NCI-H2196 treated with DMSO at 0.1 percent for 48 hours (cell line): ENCODE data around the gene GALNT18.
A peak's percentile ranks its signal among the peaks of the same experiment; 100 is the strongest.

Experiments used
- DNase-seq: peaks from one replicate; lab custom pipeline; 2025; ENCODE audit not compliant: unreplicated experiment; lab: John Stamatoyannopoulos, UW

The GALNT18 gene

GRCh38 chr11:11568651-11569229, 53.1 kb downstream of the GALNT18 start:
- DNase-seq = no peak

DNA sequence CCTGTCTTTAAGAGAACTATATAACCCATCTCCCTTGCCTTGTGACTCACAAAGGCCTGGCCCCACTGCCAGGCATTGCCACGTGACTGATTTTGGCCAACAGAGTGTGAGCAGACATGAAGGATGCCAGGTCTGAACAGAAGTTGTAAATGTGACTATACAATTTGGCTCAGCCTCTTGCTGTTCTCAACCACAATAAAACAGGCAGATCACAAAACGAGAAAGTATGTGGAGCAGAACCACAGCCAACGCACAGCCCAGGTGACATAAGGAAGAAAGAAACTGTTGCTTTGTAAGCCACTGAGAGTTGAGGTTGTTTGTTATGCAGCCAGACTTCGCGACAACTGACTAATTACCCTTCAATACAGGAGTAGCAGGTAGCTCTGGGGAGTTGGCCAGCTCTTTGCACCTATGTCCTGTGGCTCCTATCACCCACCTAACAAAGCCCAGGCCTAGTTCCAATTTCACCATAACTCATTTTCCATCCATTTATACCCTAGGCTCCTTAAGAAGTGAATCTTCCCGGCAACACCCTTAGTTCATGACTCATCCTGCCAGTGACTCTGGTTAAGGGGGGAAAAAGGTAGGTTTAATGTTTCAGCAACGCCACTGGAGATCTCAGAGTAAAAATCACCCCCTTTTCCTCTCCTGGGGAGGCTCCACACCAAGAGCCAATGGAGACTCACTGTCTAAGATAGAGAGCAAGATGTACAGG, 53.7 kb downstream of the GALNT18 start:
- DNase-seq = no peak

GRCh38 chr11:11565636-11566035, 56.2 kb downstream of the GALNT18 start:
- no peak for DNase-seq

GRCh38 chr11:11563200-11563975, 58.4 kb downstream of the GALNT18 start:
- DNase-seq = no peak

- DNase-seq = no peak
These were observed 59.8 kb downstream of the GALNT18 start for GRCh38 chr11:11561991-11562390.

- DNase-seq = no peak
These were observed 63.0 kb downstream of the GALNT18 start for GRCh38 chr11:11558826-11559225.

- DNase-seq = no peak
These were observed 63.4 kb downstream of the GALNT18 start for GRCh38 chr11:11558396-11558795.

GRCh38 chr11:11555208-11555607, 66.6 kb downstream of the GALNT18 start:
- peak; percentile 53 for DNase-seq

DNA sequence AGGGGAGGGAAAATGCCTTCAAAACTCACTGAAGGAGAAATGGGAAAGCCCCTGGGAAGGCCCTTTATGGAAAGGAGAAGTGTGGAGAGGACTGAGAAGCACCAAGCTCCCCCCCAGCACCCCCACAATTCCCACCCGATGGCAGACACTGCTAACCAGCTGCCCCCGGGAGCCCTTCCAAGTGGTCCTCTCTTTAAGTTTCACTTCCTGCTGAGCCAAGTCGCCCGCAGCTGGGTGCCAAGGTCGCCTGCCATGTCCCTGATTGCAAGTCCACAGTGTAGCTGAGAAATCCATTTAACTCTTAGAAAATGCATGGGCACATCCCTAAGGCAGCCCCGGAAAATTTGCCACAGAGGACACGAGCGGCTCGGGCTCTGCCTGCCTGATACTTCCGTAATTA, 68.2 kb downstream of the GALNT18 start:
- DNase-seq = no peak

- no peak for DNase-seq
These were observed 69.2 kb downstream of the GALNT18 start for GRCh38 chr11:11552529-11553087.

- no peak for DNase-seq
These were observed 71.3 kb downstream of the GALNT18 start for GRCh38 chr11:11550534-11550933.

DNA sequence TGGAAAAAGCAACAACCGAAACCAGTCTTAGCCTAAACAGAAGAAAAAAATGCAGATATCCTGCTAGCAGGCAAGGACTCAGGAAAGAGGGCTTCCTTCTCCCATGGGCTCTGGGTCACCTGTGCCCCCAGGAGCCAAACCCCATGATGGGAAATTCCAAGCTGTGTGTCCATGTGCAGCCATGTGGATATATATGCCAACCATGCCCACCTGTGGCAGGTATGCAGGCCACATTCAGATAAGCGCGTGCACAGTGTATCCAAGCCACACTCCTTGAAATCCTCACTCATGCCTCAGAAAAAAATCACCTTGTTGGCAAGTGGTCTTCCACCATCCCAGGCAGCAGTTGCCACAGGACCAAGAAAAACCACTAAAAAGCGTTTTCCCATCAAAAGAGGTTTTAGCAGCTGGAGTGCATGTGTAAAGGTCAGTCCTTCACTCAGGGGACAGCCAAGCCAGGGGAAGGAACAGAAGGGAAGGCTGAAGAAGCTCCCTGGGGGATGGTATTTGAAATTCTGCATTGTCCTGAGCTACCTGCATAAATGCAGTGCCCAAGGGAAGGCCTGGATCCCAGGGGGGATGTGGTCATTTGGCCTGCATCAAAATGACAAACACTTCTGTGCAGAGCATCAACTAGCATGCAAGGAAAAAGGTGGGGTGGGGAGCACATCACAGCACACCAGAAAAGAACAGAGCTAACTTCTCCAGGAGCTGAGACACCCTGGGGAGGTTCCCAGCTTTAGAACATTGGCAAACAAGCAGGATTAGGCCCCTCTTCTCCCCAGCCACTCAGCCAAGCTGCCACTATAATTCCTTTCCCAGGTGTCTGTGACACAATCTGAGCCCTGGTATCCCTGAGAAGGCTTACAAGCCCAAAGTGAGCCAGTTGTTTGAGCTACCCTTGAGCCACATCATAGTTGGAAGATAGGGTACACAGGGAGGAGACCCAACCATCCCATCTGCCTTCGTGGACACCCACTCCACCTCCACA, 76.2 kb downstream of the GALNT18 start:
- no peak for DNase-seq

GRCh38 chr11:11543656-11544055, 78.1 kb downstream of the GALNT18 start:
- no peak for DNase-seq

DNA sequence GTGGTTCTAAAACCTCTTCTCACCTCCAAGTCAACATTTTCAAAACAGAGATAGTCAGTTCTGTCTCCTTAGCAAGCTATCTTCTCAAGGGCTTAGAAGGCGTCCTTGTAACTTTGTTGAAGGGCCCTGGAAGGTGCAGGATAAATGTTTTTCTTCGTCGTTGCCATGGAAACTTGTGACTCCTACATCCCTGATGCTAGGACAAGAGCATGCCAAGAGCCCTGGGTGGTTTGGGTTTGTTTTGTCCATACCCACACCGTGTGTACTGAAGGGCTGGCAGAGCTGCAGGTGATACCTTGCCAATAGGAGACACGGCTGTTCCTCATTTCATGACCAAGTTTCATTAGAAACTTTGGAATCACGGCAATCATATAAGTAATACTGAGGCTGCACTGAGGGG, 81.6 kb downstream of the GALNT18 start:
- DNase-seq = no peak

DNA sequence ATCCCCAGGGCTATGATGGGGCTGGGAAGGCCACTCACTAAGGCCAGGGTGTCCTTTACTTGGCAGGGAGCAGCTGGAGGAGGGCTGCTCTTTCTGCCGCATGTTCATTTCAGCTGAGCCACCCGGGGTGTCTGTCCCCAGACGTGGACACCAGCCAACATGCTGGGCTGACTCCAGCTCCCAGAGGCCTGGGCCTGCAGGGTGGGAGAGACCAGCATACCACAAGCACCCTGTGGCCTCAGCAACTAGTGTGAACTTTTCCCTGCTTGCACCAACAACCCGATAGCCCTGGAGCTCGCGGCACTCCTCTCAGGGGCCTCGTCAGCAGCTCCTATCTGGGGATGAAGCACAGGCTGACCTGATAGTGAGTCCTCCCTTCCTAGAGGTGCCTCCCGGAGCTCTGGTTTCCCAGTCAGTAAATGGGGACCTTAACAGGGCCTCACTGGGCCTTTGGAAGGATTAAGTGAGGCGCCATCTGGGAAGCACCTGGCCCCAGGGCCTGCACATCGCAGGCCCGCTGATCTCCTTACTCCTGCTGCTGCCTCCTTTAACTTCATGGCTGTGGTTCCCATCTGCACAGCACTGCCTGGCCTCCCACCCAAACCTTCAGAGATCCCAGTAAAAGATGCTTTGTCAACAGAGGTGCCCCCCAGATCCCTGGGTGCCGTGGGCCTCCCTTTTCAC, 83.4 kb downstream of the GALNT18 start:
- DNase-seq = no peak

GRCh38 chr11:11537871-11538270, 83.9 kb downstream of the GALNT18 start:
- DNase-seq = no peak

DNA sequence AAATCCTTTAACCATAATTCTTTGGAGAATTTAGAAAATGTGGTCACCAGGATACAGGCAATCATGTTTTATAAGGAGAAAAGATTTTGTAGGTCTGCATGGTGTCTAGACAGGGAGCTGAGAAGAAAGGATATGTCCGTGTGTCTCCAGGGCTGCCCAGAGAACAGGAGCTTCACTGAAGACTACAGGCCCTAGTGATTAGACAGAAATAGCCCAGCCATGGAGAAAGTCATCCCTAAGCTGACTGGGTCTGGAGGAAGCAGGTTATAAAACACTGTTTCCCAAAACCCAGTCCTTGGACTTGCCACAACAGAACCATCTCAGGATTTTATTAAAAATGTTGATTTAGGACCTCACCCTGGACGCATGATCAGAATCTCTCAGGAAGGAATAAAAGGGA, 84.4 kb downstream of the GALNT18 start:
- no peak for DNase-seq

DNA sequence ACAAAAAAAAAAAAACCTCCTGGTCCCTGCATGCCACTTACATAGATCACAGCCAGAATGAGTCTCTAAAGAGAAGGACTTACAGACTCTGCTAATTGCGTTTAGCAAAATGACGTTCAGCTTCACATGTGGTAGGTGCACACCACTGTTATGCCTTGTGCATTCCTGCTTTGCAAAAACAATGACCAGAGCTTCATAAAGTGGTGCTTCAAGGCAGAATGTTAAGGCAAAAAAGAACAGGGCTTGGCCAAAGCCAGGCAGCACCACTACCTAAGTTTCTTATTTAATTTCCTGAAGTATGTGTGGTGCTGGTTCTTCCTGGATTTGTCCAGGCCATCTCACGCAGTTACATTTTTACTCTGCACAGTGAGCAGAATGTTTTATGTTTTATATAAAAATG, 85.2 kb downstream of the GALNT18 start:
- DNase-seq = no peak

DNA sequence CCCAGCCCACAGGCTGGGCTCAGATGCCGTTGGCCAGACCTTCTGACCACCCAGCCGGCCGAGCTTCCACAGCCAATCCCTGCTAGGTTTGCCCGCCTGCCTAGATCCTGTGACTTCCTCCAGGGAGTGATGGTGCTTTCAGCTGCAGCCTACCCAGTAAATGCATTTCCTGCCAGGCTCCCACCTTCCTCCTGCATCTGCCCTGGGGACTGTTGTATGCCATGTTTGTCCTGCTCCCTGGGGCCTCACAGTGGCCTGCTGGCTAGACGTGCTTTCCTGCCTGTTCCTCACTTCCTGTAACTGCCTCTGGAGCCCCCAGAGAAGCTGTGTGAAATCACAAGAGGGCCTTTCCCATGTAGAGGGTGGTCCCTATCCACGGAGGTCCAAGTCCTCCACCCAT, 86.2 kb downstream of the GALNT18 start:
- DNase-seq = no peak

DNA sequence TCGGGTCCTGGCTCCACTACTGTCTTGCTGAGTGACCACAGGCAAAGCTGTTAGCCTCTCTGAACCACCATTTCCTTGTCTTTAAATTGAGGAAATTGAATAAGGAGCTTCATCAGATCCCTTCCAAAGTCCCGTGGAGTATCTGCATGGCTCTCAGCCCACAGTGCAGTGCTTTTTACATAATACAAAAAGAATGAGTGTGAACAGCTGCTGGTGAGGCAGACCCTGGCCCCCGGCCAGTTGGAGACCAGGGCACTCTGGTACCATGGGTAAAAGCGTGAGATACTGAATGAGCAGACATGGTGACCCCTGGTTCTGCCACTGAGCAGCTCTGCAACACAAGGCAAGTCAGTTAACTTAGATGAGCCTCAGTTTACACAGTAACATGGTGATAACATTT, 86.8 kb downstream of the GALNT18 start:
- peak; percentile 30 for DNase-seq
